GM21526 (cell line): ENCODE results near the gene AADAT.
A peak's percentile ranks its signal among the peaks of the same experiment; 100 is the strongest.

ENCODE experiments used
- ATAC-seq: cut with Tn5 transposase; IDR thresholded peaks from one replicate; pipeline ENCODE4 v1.9.1; 2021; ENCODE audit warnings: moderate library complexity; ENCODE audit not compliant: unreplicated experiment, low FRiP score

The AADAT gene

DNA sequence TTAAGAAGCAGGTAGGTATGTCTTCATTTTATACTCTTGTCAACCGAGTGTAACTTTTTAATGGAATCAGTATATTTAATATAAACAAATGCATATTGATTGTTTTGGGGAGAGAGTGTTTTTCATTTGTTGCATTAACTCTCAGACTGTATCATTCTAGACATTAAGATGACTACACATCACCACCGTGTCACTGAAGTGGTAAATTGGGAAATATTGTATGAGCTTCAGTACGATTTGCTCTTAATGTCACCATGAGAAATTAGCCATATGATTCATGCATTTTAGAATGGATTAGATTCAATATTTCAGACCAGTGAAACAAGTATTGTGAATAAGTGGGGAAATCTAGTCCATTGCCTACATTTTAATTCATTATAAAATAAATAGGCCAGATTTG is 53.9 kb downstream of the AADAT start:
- ATAC-seq = no peak

DNA sequence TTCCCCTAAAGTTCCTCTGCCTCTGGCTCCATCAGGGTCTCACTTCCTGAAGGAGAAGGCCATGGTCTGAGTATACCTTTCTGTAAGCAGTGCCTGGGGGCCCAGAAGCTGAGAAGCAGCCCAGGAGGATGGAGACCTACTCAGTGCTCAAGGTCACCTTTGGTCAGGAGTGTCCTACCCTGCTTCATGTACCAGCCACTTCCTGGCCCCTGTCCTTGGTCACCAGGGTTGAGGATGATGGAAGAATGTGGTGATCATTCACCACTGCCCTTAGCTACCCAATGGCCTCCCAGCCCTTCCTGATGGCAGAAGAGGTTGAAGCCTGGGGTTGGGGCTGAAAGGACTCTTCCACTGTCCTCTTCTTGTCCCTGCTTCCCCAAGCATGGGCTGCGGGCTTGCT is 54.5 kb downstream of the AADAT start:
- ATAC-seq = no peak

DNA sequence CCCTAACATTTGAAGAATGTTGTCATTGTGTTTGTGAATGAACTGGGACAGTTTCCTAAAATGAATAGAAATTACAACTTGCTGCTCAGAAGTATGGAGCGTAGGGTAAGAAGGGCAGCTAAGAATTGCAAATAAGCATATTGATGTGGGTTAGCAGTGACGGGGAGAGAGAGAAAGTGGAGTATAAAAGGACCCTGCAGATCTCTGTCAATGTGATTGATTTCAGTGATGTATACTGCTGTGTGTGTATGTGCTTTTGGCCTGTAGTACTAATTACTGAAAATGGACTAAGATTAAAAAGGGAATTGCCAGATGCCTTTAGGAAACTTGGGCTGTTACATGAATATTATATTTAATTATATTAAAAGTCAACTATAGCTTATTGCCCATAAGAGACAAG is 55.8 kb downstream of the AADAT start:
- no peak for ATAC-seq

DNA sequence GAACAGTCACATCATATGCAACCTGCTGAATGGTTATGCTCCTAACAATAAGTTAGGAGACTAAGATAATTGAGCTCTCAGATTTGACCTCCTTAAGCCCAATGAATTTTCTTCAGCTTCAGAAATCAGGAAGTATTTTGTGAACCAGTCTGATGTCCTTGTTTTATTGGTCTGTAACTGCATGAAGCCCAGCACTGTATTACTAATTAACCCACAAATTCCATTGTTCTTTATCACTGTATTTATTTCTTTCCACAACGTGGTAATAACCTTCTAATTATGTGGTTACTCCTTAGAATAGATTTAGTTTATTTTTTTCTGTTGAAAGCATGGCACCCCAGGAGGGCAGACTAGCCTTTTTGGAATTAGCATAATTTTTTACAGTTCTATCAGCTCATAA is 59.6 kb downstream of the AADAT start:
- no peak for ATAC-seq

DNA sequence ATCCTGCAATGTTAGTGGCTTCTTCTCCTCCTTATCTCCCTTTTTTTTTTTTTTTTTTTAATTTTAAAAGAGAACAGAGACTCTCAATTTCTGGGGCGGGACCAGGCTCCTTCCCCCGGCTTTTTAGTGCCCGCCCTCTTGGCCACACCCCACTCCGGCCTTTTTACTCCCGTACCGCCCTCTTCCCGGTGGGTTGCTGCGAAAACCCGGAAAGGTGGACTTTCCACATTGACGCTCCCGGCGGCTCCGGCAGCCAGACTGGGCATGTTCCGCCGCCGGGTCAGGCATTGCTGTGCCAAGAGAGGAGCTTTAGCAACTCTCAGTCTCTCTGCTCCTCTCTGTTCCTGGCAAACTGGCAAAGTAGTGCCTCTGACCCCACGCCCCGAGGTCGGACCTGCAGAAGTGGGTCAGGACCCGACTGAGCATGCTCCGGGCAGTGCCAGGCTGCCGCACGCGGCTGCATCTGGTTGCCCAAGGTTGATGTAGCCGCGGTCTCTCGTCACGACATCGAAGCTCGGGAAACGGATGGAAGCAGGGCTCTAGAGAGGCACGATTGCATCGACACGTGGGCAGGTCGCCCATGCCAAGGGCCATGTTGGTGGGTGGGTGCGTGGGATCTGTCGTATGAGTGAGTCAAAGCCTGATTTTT is 62.5 kb downstream of the AADAT start:
- peak; percentile 71 for ATAC-seq

DNA sequence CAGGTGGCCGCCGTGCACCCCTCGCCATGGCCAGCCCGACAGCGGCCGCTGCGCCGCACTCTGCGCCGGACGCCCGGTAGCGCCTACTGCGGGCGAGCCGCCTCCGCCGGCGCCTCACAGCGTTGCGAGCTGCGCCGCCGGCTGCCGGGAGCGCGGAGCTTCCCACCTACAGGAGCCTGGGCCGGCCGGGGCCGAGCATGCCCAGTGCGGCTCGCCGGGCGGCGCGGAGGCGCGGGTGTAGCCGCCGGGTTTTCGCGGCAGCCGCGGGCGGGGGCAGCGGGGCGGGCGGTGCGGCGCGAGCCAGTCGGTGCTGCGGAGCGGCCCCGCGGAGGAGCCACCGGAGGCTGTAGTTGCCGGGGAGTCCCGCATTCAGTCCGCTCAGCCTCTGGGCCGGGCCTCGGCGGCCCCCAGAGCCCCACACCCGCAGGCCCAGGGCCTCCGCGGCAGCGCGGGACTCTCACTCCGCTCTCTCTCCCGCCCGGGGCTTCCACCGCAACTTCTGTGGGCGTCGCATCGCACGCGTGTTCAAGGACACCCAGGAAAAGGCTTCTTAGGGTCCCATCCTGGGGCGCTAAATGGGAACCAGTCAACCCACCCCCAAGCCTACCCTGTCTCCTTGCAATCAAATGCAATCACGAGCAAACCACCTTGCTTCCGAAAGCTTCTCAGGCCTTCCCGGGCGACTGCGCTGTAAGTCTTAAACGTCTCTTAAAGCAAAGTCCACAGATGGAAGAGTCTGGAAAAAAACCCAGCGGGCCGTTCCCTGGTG is 63.3 kb downstream of the AADAT start, which contains the start of gene MFAP3L:
MFAP3L (minus strand) TSS at position 143 of the 769 bp plus-strand sequence. CDS start 20,518 bp downstream, outside the sequence.
- ATAC-seq = peak; percentile 85

DNA sequence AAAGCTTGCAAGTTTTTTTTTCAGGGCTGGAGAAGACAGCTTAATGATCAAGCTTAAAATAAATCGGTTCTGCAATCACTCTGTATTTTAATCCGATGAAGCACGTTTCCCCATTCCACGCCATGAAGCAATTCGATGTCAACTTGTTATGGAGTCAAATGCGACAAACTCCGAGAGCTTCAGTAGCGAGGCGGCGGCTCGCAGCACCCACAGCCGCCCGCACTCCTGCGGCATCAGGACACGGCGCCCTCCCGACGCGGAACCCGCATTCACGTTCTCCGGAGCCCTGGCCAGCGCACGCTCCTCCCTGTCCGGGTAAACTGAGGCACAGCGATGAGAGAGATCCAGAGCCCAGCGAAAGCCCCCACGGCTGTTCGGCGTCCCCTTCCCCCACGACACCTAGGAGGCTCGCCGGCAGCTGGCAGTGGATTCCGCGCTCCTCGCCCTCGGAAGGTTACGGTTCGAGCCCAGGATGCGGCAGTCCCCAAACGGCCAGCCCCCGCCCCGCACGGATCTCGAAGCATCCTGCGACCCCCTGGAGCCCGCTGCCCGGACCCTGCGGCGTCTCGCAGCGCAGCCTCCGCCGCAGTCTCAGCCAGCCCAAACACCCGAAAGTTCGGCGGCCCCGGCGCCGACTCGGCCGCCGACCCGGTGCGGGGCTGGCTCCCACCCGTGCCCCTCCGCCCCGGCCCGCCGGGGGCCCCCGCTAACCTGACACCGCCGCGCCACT is 64.1 kb downstream of the AADAT start:
- no peak for ATAC-seq

DNA sequence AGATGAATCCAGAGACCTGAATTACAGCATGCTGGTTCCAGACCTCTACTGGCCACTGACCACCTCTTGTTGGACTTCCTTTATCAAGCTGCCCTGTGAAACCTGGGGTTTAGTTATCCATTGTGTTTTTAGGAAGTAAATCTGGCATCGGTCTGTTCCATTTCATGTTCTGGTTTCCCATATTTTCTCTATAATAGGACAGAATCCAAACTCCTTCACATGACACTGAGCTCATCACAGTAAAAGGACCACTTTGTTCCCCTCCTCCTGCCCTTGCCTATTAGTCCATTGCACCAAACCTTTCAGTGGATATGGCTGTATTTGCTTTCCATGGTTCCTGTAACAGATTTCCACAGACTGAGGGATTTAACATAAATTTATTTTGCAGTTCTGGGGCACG is 67.5 kb downstream of the AADAT start:
- no peak for ATAC-seq

DNA sequence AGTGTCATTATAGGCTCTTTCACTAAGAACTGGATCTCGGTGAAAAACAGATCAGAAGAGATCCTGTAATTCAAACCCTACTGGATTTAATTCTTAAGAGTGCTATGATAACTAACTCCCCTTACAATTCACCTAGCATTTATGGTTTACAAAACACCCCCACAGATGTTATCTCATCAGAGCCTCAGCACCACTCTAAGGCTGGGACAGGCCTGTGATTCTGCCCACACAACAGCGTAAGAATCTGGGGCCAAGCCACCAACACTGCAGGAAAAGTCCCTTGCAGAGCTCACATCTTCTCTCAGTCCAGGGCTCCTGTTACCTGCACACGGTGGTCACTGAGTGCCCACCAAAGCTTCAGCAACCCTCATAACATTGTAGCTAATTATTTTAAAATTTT is 72.5 kb downstream of the AADAT start:
- no peak for ATAC-seq

DNA sequence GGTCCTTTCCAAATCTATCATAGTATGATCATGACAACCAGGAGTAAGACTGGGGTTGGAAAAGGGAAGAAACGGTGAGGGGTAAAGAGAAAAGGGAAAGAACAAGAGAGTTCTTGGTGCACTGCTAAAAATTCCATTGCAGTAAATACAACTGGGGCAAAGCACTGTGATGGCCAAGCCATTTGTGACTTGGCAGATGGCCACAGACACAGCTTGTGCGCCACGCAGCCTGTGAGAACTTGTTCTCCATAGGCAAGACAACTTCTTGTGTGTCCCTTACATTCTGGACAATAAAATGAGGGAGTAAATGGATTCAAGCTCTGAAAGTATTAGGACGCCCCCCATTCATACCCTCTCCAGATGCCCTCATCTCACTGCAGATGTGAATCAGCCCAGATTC is 74.5 kb downstream of the AADAT start:
- no peak for ATAC-seq

DNA sequence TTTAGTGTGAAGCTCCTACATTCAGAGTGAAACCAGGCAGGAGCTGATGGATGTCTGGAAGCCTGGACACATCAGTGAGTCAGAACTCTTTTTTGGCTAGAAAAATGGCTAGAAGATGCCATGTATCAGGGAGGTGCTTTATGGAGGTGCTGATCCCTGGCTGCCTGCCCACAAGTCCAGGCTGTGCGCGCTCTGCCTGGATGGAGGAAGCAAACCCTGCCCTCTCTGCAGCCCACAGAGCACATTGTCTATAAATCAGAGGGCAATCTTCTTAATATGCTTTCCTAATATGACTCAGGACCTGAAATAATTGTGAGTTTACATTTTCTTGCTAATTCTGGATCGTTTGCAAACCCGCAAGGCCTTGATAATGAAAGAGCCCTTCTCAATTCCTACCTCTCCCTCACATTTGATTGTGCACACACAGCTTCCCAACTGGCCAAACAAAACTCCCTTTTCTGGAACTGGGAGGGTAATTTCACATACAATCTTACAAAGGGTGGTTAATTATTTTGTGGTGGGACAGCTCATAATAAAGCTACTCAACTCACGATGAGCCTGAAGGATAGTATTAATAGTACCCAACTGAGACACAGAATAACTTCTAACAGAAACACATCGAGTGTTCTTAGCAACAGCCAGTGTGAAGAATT is 75.3 kb downstream of the AADAT start:
- no peak for ATAC-seq

DNA sequence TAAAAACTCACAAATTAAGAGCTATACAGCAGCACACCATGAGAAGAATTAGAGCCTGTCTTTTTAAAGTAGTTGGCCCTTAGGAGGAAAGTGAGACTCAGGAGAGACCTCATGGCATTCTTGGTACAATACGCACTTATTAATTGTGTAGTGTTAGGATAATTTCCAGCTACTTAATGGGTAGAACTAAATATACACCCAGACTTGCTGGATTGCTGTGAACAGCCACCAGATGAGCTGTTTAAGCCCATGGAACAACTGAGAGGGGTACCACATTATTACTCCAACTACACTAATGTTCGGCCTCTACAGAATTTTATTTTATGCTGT is 77.2 kb downstream of the AADAT start:
- no peak for ATAC-seq

DNA sequence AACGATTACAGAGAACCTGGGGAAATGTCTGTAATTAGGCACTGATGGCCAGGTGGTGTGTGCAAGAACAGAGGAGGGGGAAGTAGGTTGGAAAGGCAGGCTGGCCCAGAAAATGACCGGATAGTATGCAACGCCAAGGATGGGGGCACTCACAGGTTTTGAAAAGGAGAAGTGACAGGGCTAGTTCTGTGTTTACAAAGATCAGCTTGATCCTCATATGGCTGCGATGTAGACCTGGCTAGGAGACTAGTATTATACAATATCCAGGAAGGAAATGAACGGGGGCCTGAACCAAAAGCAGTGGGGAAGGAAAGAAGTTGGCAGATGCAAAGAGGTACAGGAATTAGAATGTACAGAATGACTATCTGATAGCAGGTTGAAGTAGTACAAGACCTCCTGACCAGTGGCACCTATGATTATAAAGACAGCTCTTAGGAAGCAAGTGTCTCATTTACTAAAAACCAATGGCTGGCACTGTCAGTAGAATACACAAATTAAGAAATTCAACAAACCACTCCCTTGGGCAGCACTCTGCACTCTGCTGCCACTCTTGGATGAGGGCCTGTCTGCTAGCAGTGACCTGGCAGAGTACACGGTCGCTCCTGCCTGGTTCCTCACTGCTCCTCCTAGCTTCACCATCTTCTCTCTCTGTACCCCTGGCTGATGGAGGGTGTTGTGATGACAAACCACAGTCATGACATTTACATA is 77.7 kb downstream of the AADAT start:
- ATAC-seq = no peak
